Cerebellar cortex (tissue), 1 donor: ENCODE results near the gene SDK1.
"Not testable (repeated sequence)": the region's sequence is repeated elsewhere in the genome, so short reads cannot be mapped to it uniquely, and the experiment has no call there.

Experiments used
- DNase-seq: peaks from one replicate; pipeline ENCODE4 v3.0.0-alpha.2; 2015; ENCODE audit warnings: low spot score

The SDK1 gene

GRCh38 chr7:3959364-3959763 lies 658.3 kb downstream of the SDK1 start:
- no peak for DNase-seq

- no peak for DNase-seq
Observed at GRCh38 chr7:3960050-3960763, 659.2 kb downstream of the SDK1 start.

GRCh38 chr7:3960942-3961341 lies 659.9 kb downstream of the SDK1 start:
- no peak for DNase-seq

GRCh38 chr7:3961857-3962503 lies 660.9 kb downstream of the SDK1 start:
- no peak for DNase-seq

- DNase-seq: not testable (repeated sequence)
Observed at GRCh38 chr7:3963768-3964167, 662.7 kb downstream of the SDK1 start.

GRCh38 chr7:3964980-3965606 lies 664.0 kb downstream of the SDK1 start:
- DNase-seq: no peak

GRCh38 chr7:3965794-3966395 lies 664.8 kb downstream of the SDK1 start:
- no peak for DNase-seq

- DNase-seq: no peak
Observed at GRCh38 chr7:3968234-3968633, 667.2 kb downstream of the SDK1 start.

GRCh38 chr7:3969286-3969685 lies 668.2 kb downstream of the SDK1 start:
- no peak for DNase-seq

- no peak for DNase-seq
Observed at GRCh38 chr7:3971323-3971722, 670.3 kb downstream of the SDK1 start.

- DNase-seq: no peak
Observed at GRCh38 chr7:3973264-3973663, 672.2 kb downstream of the SDK1 start.

- no peak for DNase-seq
Observed at GRCh38 chr7:3974329-3974728, 673.3 kb downstream of the SDK1 start.

- no peak for DNase-seq
Observed at GRCh38 chr7:3975371-3975770, 674.3 kb downstream of the SDK1 start.

GRCh38 chr7:3977391-3977790 lies 676.3 kb downstream of the SDK1 start:
- no peak for DNase-seq

GRCh38 chr7:3978839-3979238 lies 677.8 kb downstream of the SDK1 start:
- DNase-seq: no peak

GRCh38 chr7:3979611-3980299 lies 678.7 kb downstream of the SDK1 start:
- no peak for DNase-seq

- no peak for DNase-seq
Observed at GRCh38 chr7:3980300-3980643, 679.2 kb downstream of the SDK1 start.

GRCh38 chr7:3981281-3981680 lies 680.2 kb downstream of the SDK1 start:
- DNase-seq: no peak

- peak; percentile 81 for DNase-seq
Observed at GRCh38 chr7:3984456-3984855, 683.4 kb downstream of the SDK1 start.

- no peak for DNase-seq
Observed at GRCh38 chr7:3986927-3987326, 685.9 kb downstream of the SDK1 start.

GRCh38 chr7:3987426-3987927 lies 686.4 kb downstream of the SDK1 start:
- no peak for DNase-seq

GRCh38 chr7:3989723-3990122 lies 688.7 kb downstream of the SDK1 start:
- DNase-seq: no peak
